Fibroblast of skin of right biceps (primary cell): ENCODE results near the gene CBFA2T2.
A peak's percentile ranks its signal among the peaks of the same experiment; 100 is the strongest.
"Not testable (repeated sequence)": the region's sequence is repeated elsewhere in the genome, so short reads cannot be mapped to it uniquely, and the experiment has no call there.

Experiments
- DNase-seq: peaks from one replicate; pipeline ENCODE4 v3.0.0-alpha.2; 2013

CBFA2T2 gene

DNA sequence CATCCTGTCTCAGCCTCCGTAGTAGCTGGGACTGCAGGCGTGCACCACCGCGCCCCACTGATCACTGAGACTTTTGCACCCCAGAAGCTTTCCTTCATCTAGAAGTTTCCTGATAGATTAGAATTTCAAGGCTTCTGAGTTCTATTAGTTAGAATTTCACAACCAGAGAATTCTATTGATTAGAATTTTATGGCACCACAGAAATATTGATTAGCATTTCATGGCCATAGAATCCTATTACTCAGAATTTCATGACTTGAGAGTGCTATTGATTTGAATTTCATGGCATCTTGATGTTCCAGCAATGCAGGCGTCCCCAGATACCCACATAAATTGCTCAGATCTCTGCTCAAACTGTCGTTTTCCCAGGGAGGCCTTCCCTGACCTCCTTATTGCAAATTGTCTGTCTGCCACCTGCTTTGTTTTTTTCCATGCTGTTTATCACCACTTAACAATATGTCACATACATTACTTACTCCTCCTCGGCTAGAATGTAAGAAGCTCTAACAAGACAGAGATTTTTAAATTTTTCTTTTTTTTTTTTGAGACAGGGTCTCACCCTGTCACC is 16.9 kb upstream of the CBFA2T2 start:
- no peak for DNase-seq

DNA sequence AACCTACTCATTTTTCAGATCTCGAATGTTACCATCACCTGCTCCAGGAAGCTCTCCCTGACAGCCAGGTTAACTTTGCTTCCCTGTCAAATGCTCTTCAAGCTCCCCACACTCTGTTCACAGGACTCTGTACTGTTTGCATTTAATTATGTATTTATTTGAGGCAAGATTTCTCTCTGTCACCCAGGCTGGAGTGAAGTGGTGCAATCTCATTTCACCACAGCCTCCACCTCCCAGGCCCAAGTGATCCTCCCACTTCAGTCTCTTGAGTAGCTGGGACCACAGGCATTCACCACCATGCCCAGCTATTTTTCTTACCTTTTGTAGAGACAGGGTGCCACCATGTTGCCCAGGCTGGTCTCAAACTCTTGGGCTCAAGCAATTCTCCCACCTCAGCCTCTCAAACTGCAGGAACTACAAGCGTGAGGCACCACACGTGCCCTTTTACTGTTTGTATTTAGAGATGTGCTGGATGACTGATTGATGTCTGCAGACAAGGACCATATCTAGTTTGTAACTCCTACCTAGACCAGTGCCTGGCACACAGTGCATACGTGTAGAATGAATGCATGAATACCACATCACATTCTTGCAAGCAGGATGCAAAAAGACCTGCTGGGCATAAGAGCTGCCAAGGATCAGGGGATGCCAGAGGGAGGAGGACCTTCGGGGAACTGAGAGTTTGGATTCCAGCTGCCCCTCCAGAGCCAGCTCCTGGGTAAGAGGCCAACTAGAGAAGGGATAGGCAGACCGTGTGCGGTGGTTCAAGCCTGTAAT is 15.6 kb upstream of the CBFA2T2 start:
- no peak for DNase-seq

- no peak for DNase-seq
These were observed 14.9 kb upstream of the CBFA2T2 start for GRCh38 chr20:33474963-33475362.

GRCh38 chr20:33475381-33476152 is 14.3 kb upstream of the CBFA2T2 start:
- DNase-seq, result no peak

GRCh38 chr20:33477386-33478234 is 12.3 kb upstream of the CBFA2T2 start:
- DNase-seq, result no peak

DNA sequence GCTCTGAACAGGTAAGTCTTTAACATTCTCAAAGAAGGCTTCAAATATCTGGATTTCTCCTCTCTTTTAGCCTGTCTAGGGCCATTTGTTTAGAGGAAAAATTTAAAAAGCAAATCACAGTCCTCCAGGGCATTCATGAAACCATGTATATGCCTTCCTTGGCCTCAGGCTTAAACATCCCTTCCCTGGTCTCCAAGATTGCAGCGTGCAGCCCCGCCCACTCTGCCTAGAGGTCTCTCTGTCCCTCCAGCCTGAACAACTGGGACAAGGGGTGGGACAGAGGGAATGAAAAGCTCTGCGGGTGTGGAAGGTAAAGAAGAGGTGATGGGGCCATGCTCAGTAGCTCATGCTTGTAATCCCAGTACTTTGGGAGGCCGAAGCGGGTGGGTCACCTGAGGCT is 9.8 kb upstream of the CBFA2T2 start:
- DNase-seq, result no peak

GRCh38 chr20:33481431-33481941 is 8.4 kb upstream of the CBFA2T2 start:
- DNase-seq, result no peak

DNA sequence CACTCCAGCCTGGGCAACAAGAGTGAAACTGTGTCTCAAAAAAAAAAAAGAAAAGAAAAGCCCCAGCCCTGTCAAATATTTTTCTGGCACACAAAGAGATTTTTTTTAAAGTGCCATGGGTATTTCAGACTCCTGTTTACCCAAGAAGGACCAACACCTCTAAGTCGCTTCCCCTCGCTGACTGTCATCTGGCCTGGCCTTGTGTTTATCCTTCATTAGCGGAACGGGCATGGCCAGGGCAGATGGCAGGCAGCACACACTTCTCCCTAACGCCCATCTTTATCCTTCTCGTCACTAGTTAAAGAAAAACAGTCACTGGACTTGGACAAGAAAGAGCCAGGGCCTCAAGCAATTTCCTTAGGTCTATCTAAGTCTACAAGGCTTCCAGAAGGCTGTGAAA is 7.3 kb upstream of the CBFA2T2 start:
- no peak for DNase-seq

- DNase-seq, result not testable (repeated sequence)
These were observed 6.7 kb upstream of the CBFA2T2 start for GRCh38 chr20:33483186-33483585.

- DNase-seq, result no peak
These were observed 1.7 kb upstream of the CBFA2T2 start for GRCh38 chr20:33488201-33488600.

DNA sequence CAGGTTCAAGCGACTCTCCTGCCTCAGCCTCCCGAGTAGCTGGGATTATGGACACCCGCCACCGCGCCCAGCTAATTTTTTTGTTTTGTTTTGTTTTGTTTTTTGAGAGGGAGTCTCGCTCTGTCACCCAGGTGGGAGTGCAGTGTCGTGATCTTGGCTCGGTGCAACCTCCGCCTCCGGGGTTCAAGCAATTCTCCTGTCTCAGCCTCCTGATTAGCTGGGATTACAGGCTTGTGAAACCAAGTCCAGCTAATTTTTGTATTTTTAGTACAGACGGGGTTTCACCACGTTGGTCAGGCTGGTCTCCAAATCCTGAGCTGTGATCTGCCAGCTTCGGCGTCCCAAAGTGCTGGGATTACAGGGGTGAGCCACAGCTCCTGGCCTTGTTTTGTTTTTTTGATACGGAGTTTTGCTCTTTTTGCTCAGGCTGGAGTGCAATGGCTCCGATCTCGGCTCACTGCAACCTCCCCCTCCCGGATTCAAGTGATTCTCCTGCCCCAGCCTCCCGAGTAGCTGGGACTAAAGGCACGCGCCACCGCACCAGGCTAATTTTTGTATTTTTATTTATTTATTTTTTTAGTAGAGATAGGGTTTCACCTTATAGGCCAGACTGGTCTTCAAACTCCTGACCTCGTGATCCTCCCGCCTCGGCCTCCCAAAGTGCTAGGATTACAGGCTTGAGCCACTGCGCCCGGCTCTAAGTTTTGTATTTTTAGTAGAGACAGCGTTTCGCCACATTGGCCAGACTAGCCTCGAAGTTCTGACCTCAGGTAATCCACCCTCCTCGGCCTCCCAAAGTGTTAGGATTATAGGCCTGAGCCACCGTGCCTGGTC is 1.0 kb upstream of the CBFA2T2 start:
- DNase-seq, result not testable (repeated sequence)

DNA sequence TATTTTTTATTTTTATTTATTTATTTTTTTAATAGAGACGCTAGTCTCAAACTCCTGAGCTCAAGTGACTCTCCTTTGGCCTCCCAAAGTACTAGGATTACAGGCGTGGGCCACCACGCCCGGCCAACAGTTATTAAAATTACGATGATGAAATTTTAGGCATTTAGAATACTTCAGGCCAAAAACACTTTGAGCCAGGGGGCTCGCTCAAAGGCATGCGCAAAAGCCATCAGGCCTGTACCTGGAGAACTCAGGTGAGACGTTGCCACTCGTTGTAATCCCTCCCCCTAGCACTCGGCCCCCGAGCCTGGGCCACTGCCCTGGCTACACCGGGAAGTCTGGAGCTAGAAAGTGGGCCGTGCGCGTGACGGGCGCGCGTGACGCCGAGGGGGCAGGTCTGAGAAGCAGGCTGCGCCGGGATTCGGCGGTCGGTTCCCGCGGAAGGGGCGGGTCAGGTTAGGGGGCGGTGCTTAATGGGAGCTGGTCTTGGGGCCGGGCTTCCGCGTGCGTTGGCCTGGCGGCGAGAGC is 337 bp upstream of the CBFA2T2 start:
- DNase-seq, result peak; percentile 97

GRCh38 chr20:33490934-33491656 is 1.2 kb downstream of the CBFA2T2 start:
- no peak for DNase-seq

DNA sequence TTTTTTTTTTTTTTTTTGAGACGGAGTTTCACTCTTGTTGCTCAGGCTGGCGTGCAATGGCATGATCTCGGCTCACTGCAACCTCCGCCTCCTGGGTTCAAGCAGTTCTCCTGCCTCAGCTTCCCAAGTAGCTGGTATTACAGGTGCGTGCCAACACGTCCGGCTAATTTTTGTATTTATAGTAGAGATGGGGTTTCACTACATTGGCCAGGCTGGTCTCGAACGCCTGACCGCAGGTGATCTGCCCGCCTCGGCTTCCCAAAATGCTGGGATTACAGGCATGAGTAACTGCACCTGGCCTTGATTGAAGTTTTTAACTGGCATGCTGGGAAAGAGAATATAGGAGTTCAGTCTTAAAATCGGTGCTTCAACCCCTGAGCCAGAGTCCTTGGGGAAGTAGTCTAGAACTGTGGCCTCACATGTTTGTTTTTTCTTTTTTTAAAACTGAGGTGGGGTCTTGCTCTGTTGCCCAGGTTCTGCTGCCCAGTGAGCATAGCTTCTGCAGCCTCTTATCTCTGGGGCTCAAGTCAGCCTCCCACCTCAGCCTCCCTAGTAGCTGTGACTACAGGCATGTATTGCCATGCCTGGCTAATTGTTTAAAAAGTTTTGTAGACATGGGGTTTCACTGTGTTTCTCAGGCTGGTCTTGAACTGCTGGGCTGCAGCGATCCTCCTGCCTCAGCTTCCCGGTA is 3.3 kb downstream of the CBFA2T2 start:
- DNase-seq, result no peak

DNA sequence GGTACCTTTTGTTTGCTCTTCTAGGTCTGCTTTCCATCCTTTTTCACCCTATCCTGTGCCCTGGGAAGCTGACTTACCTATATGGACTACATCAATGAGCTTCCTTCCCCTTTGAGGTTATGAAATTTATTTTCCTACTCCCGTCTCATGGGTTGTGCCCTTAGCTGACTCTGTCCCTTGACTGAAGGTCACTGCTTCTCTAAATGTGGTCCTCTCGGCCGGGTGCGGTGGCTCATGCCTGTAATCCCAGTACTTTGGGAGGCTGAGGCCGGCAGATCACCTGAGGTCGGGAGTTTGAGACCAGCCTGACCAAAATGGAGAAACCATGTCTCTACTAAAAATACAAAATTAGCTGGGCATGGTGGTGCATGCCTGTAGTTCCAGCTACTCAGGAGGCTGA is 6.9 kb downstream of the CBFA2T2 start:
- not testable (repeated sequence) for DNase-seq

DNA sequence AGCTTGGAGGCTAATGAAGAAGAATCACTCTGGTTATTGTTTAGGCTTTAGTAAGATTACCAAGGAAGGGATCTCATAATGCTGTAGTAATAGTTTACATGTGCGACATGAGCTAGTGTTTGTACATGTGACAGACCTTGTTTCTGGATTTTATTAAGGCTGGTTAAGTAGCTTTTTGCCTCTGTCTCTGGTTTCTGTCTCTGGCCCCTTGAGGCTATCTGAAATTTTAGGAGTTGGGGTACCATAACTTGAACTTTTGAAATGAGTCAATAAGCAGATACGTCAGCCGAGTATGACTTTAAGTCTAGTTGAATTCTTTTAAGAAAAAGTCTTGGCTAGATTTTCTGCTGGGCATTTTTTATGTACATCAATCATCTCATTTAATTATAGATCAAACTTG is 9.5 kb downstream of the CBFA2T2 start:
- DNase-seq, result no peak

DNA sequence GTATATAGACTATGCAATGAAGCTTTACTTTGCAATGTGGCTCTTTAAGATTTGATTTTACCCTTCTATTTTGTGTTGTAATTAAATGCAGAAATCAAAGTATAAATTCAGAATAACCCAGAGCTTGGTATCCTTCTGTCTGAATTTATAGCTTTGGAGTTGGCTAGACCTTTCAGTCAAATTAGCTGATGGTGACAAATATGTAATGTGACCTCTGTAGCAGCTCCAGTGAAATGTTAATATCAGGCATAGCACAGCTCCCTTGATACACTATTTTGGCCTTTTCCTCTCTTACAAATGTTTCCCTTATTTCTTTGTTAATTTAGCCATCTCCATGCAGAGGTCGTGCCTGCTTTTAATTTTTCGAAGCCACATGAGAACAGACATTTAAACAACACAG is 11.1 kb downstream of the CBFA2T2 start:
- no peak for DNase-seq

- no peak for DNase-seq
These were observed 13.7 kb downstream of the CBFA2T2 start for GRCh38 chr20:33503564-33503963.

- DNase-seq, result no peak
These were observed 16.7 kb downstream of the CBFA2T2 start for GRCh38 chr20:33506576-33506975.

- no peak for DNase-seq
These were observed 17.6 kb downstream of the CBFA2T2 start for GRCh38 chr20:33507461-33507860.
